ENCODE measurements around the gene THSD4.

GRCh38 chr15:71639471-71639870 lies 524.2 kb downstream of the THSD4 start:
- no peak for TF ChIP-seq EZH2 (IDR thresholded peaks at IDR 0.05; ENCODE audit: low read depth)
- no peak for TF ChIP-seq CTCF (conservative IDR thresholded peaks at IDR 0.05)
